ENCODE data around the gene SDHA.

Gene SDHA

DNA sequence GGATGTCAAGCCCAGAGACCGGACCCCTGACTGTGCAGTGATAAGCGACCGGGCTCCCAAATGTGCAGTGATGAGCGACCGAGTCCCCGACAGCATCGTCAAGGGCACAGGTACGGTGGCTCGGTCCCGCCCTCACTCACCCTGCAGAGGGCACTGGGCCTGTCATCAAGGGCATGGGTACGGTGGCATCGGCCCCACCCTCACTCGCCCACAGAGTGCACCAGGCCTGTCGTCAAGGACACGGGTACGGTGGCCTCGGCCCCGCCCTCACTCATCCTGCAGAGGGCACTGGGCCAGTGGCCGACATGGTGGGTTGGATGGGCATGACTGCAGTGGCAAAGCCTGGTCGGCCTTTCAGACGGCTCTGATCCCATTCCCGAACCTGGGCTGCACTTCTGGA lies 36.6 kb upstream of the SDHA start:
- H3K4me2 ChIP-seq: no peak overlapping the region
- H3K27ac ChIP-seq: no peak overlapping the region
- TF ChIP-seq Cebpa-rat (IDR thresholded peaks at IDR 0.05): no peak
- no peaks in the 10 kb centered on the region for H4K20me1 ChIP-seq
- no peak overlapping the region for H3K4me3 ChIP-seq
- H3K36me3 ChIP-seq: peaks cover 0 to 41% (median 27%) of the 10 kb centered on the region in 11 experiments; a peak in 14 of 22 replicates
- H3K4me1 ChIP-seq: peaks cover 6 to 59% (median 29%) of the 10 kb centered on the region in 10 experiments
- no peak overlapping the region for H3K9ac ChIP-seq
- peaks cover 0 to 25% (median 0%) of the 10 kb centered on the region in 11 experiments; a peak in 4 of 22 replicates for H3K27me3 ChIP-seq
- H3K9me3 ChIP-seq (replicated peaks in 1 of 11): no peaks in the 10 kb centered on the region

DNA sequence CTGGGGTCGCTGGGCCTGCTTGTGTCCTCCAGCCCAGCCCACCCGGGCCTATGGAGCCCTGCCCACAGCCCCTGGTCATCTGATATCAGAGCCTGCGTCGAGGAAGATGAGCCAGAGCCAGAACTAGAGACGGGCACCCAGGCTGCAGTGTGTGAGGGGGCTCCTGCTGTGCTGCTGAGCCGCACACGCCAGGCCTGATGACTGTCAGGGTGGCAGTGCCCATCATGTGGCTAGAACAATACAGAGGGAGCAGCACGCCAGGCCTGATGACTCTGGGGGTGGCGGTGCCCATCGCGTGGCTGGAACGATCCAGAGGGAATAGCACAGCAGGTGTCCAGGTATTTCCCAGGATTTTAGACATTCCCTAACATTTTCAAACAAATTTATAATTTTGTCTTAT lies 36.0 kb upstream of the SDHA start:
- no peak overlapping the region for H3K27ac ChIP-seq
- H3K4me2 ChIP-seq: no peak overlapping the region
- no peaks in the 10 kb centered on the region for H3K9me3 ChIP-seq (replicated peaks in 1 of 11)
- H3K9ac ChIP-seq: no peak overlapping the region
- no peak for TF ChIP-seq Cebpa-rat (IDR thresholded peaks at IDR 0.05)
- H3K27me3 ChIP-seq: peaks cover 0 to 28% (median 0%) of the 10 kb centered on the region in 11 experiments; a peak in 4 of 22 replicates
- H3K4me1 ChIP-seq: peaks cover 5 to 59% (median 31%) of the 10 kb centered on the region in 10 experiments; a peak in 17 of 20 replicates
- H4K20me1 ChIP-seq: no peaks in the 10 kb centered on the region
- no peak overlapping the region for H3K4me3 ChIP-seq
- H3K36me3 ChIP-seq: peaks cover 0 to 41% (median 27%) of the 10 kb centered on the region in 11 experiments; a peak in 14 of 22 replicates

DNA sequence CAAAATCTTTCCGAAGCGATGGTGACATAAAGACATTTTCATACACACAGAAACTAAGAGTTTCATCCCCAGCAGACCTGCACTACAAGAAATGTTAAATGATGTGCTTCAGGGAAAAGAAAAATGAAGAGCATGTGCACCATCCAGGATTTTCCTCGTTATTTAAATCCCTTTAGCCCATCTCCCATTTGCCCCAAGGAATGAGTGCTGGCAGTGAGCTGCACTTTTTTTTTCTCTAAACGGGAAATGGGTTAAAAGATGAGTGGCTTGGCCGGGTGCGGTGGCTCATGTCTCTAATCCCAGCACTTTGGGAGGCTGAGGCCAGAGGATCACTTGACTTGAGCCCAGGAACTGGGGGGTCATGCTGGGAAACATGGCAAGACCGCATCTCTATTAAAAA lies 33.6 kb upstream of the SDHA start:
- peak overlapping the region in 6 of 11 experiments; percentile 87 to 100 (median 96); a peak in 12 of 22 replicates for H3K4me2 ChIP-seq
- H3K27me3 ChIP-seq: peaks cover 0 to 42% (median 0%) of the 10 kb centered on the region in 11 experiments; a peak in 4 of 22 replicates
- H3K9ac ChIP-seq: no peak overlapping the region

GRCh38 chr5:185095-186070 lies 32.7 kb upstream of the SDHA start:
- peak overlapping the region in 1 of 11 experiments; percentile 17; a peak in 1 of 22 replicates for H3K9ac ChIP-seq
- TF ChIP-seq Cebpa-rat (IDR thresholded peaks at IDR 0.05): no peak
- peaks cover 0 to 21% (median 0%) of the 10 kb centered on the region in 11 experiments; a peak in 2 of 22 replicates for H4K20me1 ChIP-seq
- no peaks in the 10 kb centered on the region for H3K9me3 ChIP-seq (replicated peaks in 1 of 11)
- H3K27me3 ChIP-seq: peaks cover 0 to 51% (median 0%) of the 10 kb centered on the region in 11 experiments; a peak in 6 of 22 replicates
- peak overlapping the region in 3 of 11 experiments; percentile 49 to 70 (median 67); a peak in 3 of 22 replicates for H3K27ac ChIP-seq
- peaks cover 0 to 31% (median 24%) of the 10 kb centered on the region in 11 experiments; a peak in 14 of 22 replicates for H3K36me3 ChIP-seq
- H3K4me1 ChIP-seq: peaks cover 24 to 72% (median 61%) of the 10 kb centered on the region in 10 experiments
- no peak overlapping the region for H3K4me3 ChIP-seq
- H3K4me2 ChIP-seq: peak overlapping the region in 9 of 11 experiments; percentile 56 to 100 (median 90); a peak in 18 of 22 replicates

More for the DNA sequence above, 33.6 kb upstream of the SDHA start:
- Histone ChIP-seq H3K4me3 (no peak overlapping the region), H3K27ac (no peak overlapping the region), H4K20me1 (peaks cover 0 to 14% (median 0%) of the 10 kb centered on the region in 11 experiments; a peak in 2 of 22 replicates), H3K4me1 (peaks cover 19 to 70% (median 54%) of the 10 kb centered on the region in 10 experiments; a peak in 19 of 20 replicates), H3K9me3 (replicated peaks in 1 of 11) (no peaks in the 10 kb centered on the region), H3K36me3 (peaks cover 0 to 36% (median 27%) of the 10 kb centered on the region in 11 experiments; a peak in 14 of 22 replicates)
- no peak for TF ChIP-seq Cebpa-rat (IDR thresholded peaks at IDR 0.05)

GRCh38 chr5:186091-187041 lies 31.8 kb upstream of the SDHA start:
- Histone ChIP-seq H3K4me2 (peak overlapping the region; percentile 11 to 100 (median 87); a peak in 18 of 22 replicates), H3K9me3 (replicated peaks in 1 of 11) (no peaks in the 10 kb centered on the region), H3K9ac (peak overlapping the region in 3 of 11 experiments; percentile 14 to 37 (median 23); a peak in 1 of 22 replicates), H4K20me1 (peaks cover 0 to 31% (median 0%) of the 10 kb centered on the region in 11 experiments; a peak in 2 of 22 replicates), H3K27me3 (peaks cover 0 to 61% (median 0%) of the 10 kb centered on the region in 11 experiments; a peak in 8 of 22 replicates), H3K36me3 (peaks cover 0 to 21% (median 16%) of the 10 kb centered on the region in 11 experiments; a peak in 14 of 22 replicates), H3K4me3 (no peak overlapping the region; a peak in 1 of 20 replicates), H3K27ac (peak overlapping the region in 7 of 11 experiments; percentile 25 to 70 (median 49); a peak in 10 of 22 replicates), H3K4me1 (peaks cover 34 to 79% (median 71%) of the 10 kb centered on the region in 10 experiments)
- TF ChIP-seq Cebpa-rat (IDR thresholded peaks at IDR 0.05): no peak

- Histone ChIP-seq H3K4me3 (no peak overlapping the region), H3K27me3 (peaks cover 0 to 68% (median 0%) of the 10 kb centered on the region in 11 experiments; a peak in 11 of 22 replicates), H3K4me1 (peaks cover 41 to 85% (median 78%) of the 10 kb centered on the region in 10 experiments), H3K4me2 (peak overlapping the region in 9 of 11 experiments; percentile 56 to 100 (median 90); a peak in 18 of 22 replicates), H3K9me3 (replicated peaks in 1 of 11) (peaks cover 0 to 4% (median 0%) of the 10 kb centered on the region in 11 experiments; a peak in 1 of 22 replicates), H3K9ac (0 out of 22 replicates have a peak overlapping the region, but pooled peaks of 2 of the 11 experiments have one; percentile 14 to 45), H3K36me3 (peaks cover 0 to 14% (median 10%) of the 10 kb centered on the region in 11 experiments; a peak in 12 of 22 replicates), H3K27ac (peak overlapping the region in 5 of 11 experiments; percentile 25 to 70 (median 58); a peak in 5 of 22 replicates), H4K20me1 (peaks cover 0 to 38% (median 0%) of the 10 kb centered on the region in 11 experiments; a peak in 2 of 22 replicates)
- TF ChIP-seq Cebpa-rat (IDR thresholded peaks at IDR 0.05): no peak
These were observed 31.1 kb upstream of the SDHA start for GRCh38 chr5:187042-187431.

- H3K27me3 ChIP-seq: peaks cover 0 to 76% (median 0%) of the 10 kb centered on the region in 11 experiments; a peak in 11 of 22 replicates
- H4K20me1 ChIP-seq: peaks cover 0 to 42% (median 0%) of the 10 kb centered on the region in 11 experiments; a peak in 2 of 22 replicates
- peak overlapping the region in 4 of 11 experiments; percentile 9 to 45 (median 38); a peak in 2 of 22 replicates for H3K9ac ChIP-seq
- H3K4me2 ChIP-seq: peak overlapping the region; percentile 63 to 100 (median 90)
- peaks cover 49 to 93% (median 86%) of the 10 kb centered on the region in 10 experiments for H3K4me1 ChIP-seq
- peaks cover 0 to 6% (median 0%) of the 10 kb centered on the region in 11 experiments; a peak in 1 of 22 replicates for H3K9me3 ChIP-seq (replicated peaks in 1 of 11)
- TF ChIP-seq Cebpa-rat (IDR thresholded peaks at IDR 0.05): no peak
- peaks cover 0 to 6% (median 2%) of the 10 kb centered on the region in 11 experiments; a peak in 10 of 22 replicates for H3K36me3 ChIP-seq
- peak overlapping the region in 5 of 11 experiments; percentile 0 to 67 (median 32); a peak in 6 of 22 replicates for H3K27ac ChIP-seq
- H3K4me3 ChIP-seq: peak overlapping the region in 1 of 10 experiments; percentile 15; a peak in 1 of 20 replicates
These were observed 30.3 kb upstream of the SDHA start for GRCh38 chr5:187617-188451.
